ENCODE measurements around the gene CD52.

- TF ChIP-seq JUNB (IDR thresholded peaks at IDR 0.05; ENCODE audit: unreplicated experiment) (no peak), POLR2AphosphoS5 (IDR thresholded peaks at IDR 0.05; ENCODE audit: low read depth) (no peak), CTCF (conservative IDR thresholded peaks at IDR 0.05; ENCODE audit: low read depth in 2 of 2) (no peak), EZH2 (IDR thresholded peaks at IDR 0.05; ENCODE audit: low read depth, unreplicated experiment) (no peak), ETS1 (IDR thresholded peaks at IDR 0.05) (no peak), STAT1 (IDR thresholded peaks at IDR 0.05; ENCODE audit: unreplicated experiment) (no peak), ZNF462 (CRISPR knock-in tag; IDR thresholded peaks at IDR 0.05) (no peak), CREB1 (CRISPR knock-in tag; IDR thresholded peaks at IDR 0.05; ENCODE audit: low read depth) (no peak), NANOG (IDR thresholded peaks at IDR 0.05; ENCODE audit: borderline replicate concordance) (no peak), REST (IDR thresholded peaks at IDR 0.05; ENCODE audit: unreplicated experiment) (no peak), EZH2phosphoT487 (IDR thresholded peaks at IDR 0.05; ENCODE audit: unreplicated experiment) (no peak), ZNF331 (CRISPR knock-in tag; IDR thresholded peaks at IDR 0.05; ENCODE audit: low read depth) (no peak), ZNF114 (CRISPR knock-in tag; IDR thresholded peaks at IDR 0.05) (no peak)
Measured at GRCh38 chr1:26278724-26279455, 38.9 kb upstream of the CD52 start.
